ENCODE results near the gene SLC24A3.

DNA sequence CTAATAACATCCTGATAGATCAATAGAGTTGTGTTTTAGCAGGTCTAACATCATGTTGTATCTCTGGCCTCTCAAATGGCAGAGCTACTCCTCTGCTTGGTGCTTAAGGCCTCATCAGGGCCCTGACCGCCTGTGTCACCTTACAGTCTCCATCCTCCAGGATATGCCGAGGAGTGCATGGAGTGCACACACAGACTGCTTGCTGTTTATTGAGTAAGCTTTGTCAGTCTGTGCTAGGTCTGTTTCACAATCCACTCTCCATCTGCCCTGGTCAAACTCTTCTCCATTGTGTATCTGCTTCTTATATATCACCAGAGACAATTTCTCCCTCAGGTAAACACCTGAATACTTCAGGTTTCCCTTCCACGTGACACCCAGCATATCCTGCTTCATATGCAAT lies 136.1 kb downstream of the SLC24A3 start:
- no peak for TF ChIP-seq EZH2 (IDR thresholded peaks at IDR 0.05)
- no peak for TF ChIP-seq POLR2AphosphoS5 (IDR thresholded peaks at IDR 0.05; ENCODE audit: borderline replicate concordance, low read depth, low read length)
- TF ChIP-seq FOXP2 (optimal IDR thresholded peaks at IDR 0.05; ENCODE audit: control extremely low read depth, extremely low read length, insufficient read depth), result no peak
